GM23338 (cell line): ENCODE measurements around the gene RANBP1. TPM values are rescaled to one million over a fixed set of nuclear protein-coding genes. Genes with fewer than 3 reads are reported as not detected.

Source experiments
- ATAC-seq: fragments of 200-7000 bp; cut with Tn5 transposase; 3 replicates; pipeline ENCODE4 v1.9.1; 2020
- DNase-seq: peaks from one replicate; pipeline ENCODE4 v3.0.0-alpha.2; 2015; ENCODE audit warnings: low spot score
- H2AFZ ChIP-seq: fragments of 200-600 bp; sonication (generic); 2 replicates; pipeline ENCODE4 v1.8.0; 2016; ENCODE audit warnings: antibody characterized with exemption, mild to moderate bottlenecking, moderate library complexity
- H3F3A ChIP-seq: fragments of 200-600 bp; sonication (generic); replicated peaks from 2 replicates; pipeline ENCODE4 v1.8.0; 2017; ENCODE audit warnings: antibody characterized with exemption, mixed run types, low read depth
- H3K27ac ChIP-seq: fragments of 200-600 bp; sonication (generic); 2 replicates; pipeline ENCODE4 v1.6.1; 2016; ENCODE audit warnings: low read depth
- H3K27me3 ChIP-seq: fragments of 200-600 bp; sonication (generic); 2 replicates; pipeline ENCODE4 v1.8.0; 2016; ENCODE audit warnings: mild to moderate bottlenecking, mixed run types, moderate library complexity; ENCODE audit not compliant: insufficient read depth
- H3K36me3 ChIP-seq: fragments of 200-600 bp; sonication (generic); 2 replicates; pipeline ENCODE4 v1.8.0; 2016; ENCODE audit warnings: mild to moderate bottlenecking; ENCODE audit not compliant: insufficient read depth
- H3K4me1 ChIP-seq: fragments of 200-600 bp; sonication (generic); 2 replicates; pipeline ENCODE4 v1.8.0; 2016; ENCODE audit warnings: mild to moderate bottlenecking, moderate library complexity; ENCODE audit not compliant: insufficient read depth
- H3K4me2 ChIP-seq: fragments of 200-600 bp; sonication (generic); 2 replicates; pipeline ENCODE4 v1.7.1; 2017; ENCODE audit warnings: mixed run types
- H3K4me3 ChIP-seq: fragments of 200-600 bp; sonication (generic); 2 replicates; pipeline ENCODE4 v1.6.1; 2016; ENCODE audit warnings: mixed run types
- H3K79me2 ChIP-seq: fragments of 200-600 bp; sonication (generic); replicated peaks from 2 replicates; pipeline ENCODE4 v1.8.0; 2017; ENCODE audit warnings: mild to moderate bottlenecking; ENCODE audit not compliant: insufficient read depth
- H3K9me2 ChIP-seq: fragments of 200-600 bp; sonication (generic); 2 replicates; pipeline ENCODE4 v1.8.0; 2017; ENCODE audit not compliant: insufficient read depth
- H4K20me1 ChIP-seq: fragments of 200-600 bp; sonication (generic); replicated peaks from 2 replicates; pipeline ENCODE4 v1.8.0; 2017; ENCODE audit warnings: mild to moderate bottlenecking; ENCODE audit not compliant: insufficient read depth
- H3K27ac Mint-ChIP-seq: 2 replicates; pipeline ENCODE4 v1.8.0; 2020; ENCODE audit warnings: inconsistent platforms, mild to moderate bottlenecking, moderate library complexity, mixed read lengths
- H3K27me3 Mint-ChIP-seq: 3 replicates; pipeline ENCODE4 v1.8.0; 2022; ENCODE audit warnings: low read depth, mild to moderate bottlenecking, moderate library complexity, mixed read lengths, inconsistent platforms; ENCODE audit not compliant: insufficient read depth, poor library complexity
- H3K36me3 Mint-ChIP-seq: 3 replicates; pipeline ENCODE4 v1.8.0; 2021; ENCODE audit warnings: low read depth, mild to moderate bottlenecking, inconsistent platforms, moderate library complexity, mixed read lengths
- H3K4me1 Mint-ChIP-seq: 3 replicates; pipeline ENCODE4 v1.8.0; 2020; ENCODE audit warnings: mild to moderate bottlenecking, inconsistent platforms, mixed read lengths
- H3K4me3 Mint-ChIP-seq: 3 replicates; pipeline ENCODE4 v1.8.0; 2021; ENCODE audit warnings: moderate library complexity, mild to moderate bottlenecking, inconsistent platforms, mixed read lengths
- H3K9me3 Mint-ChIP-seq: 3 replicates; pipeline ENCODE4 v1.8.0; 2020; ENCODE audit warnings: moderate library complexity, mild to moderate bottlenecking, inconsistent platforms, mixed read lengths
- EZH2 ChIP-seq: fragments of 200-600 bp; sonication (generic); IDR thresholded peaks from one replicate; pipeline ENCODE4 v1.8.0; 2017; ENCODE audit warnings: antibody characterized with exemption, mild to moderate bottlenecking, low read depth; ENCODE audit not compliant: unreplicated experiment
- NANOG ChIP-seq: IDR thresholded peaks from 2 replicates; pipeline ENCODE4 v1.6.1; 2016; ENCODE audit warnings: antibody characterized with exemption, borderline replicate concordance
- POLR2AphosphoS5 ChIP-seq: IDR thresholded peaks from 2 replicates; pipeline ENCODE4 v1.6.1; 2016; ENCODE audit warnings: antibody characterized with exemption, low read depth
- STAT1 ChIP-seq: IDR thresholded peaks from one replicate; pipeline ENCODE4 v1.6.1; 2016; ENCODE audit warnings: antibody characterized with exemption; ENCODE audit not compliant: unreplicated experiment
- polyA plus RNA-seq: library from polyadenylated mRNA; unstranded; fragments of >200 nt; fragmentation: Nextera tagmentation; extraction: Ambion mirVana; gene quantifications from 2 replicates; pipeline ENCODE4 v1.2.1, GENCODE V29; 2016
- total RNA-seq: library from RNA; depleted of rRNA; stranded (reverse); fragments of >200 nt; shearing (Covaris generic); gene quantifications from 2 replicates; pipeline ENCODE4 v1.2.3, GENCODE V29; 2014
- TF ChIP-seq, protein P1 (sequence below): IDR thresholded peaks from one replicate; pipeline ENCODE4 v1.6.1; 2018; ENCODE audit warnings: antibody characterized with exemption; ENCODE audit not compliant: unreplicated experiment
- TF ChIP-seq, protein P2 (sequence below): IDR thresholded peaks from 2 replicates; pipeline ENCODE4 v1.6.1; 2016; ENCODE audit warnings: antibody characterized with exemption

The RANBP1 gene
- total and polyA plus RNA-seq, 2 experiments from 2014 or later, result 1,014 to 1,206 TPM

DNA sequence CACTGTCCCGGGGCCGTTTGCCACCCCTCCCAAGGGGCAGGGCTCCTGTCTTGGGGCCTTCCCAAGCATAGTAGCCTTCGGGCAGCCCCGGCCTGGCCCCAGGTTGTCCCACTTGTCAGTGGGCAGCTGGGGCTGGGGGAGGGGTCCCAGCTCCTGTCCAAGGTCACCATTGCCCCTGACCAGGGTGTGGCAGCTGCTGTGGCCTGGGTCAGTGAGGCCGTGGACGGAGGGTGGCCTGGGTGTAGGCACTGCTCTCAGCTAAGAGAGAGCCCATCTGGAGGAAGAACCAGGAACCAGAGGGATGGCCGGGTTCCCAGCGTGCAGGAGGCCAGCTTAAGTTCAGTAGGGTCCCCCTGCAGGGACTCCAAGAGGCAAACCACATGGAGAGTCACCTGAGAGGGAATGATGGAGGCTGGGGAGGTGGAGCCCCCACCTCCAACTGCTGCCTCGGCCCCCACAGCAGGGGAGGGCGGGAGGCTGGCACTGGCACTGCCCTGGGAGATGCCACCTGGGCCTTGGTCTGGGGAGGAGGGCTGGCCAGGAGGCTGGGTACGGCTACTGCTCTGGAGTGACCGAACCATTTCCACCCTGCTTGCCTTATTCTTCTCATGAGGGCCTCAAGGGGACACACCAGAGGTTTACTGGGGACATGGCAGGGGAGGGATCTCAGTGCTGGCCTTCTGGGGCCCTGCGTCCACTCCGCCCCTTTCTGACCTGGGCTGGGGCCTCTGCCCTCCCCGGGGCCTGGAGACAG, 41.7 kb downstream of the RANBP1 start (continued):
- TF ChIP-seq, protein P1, sequence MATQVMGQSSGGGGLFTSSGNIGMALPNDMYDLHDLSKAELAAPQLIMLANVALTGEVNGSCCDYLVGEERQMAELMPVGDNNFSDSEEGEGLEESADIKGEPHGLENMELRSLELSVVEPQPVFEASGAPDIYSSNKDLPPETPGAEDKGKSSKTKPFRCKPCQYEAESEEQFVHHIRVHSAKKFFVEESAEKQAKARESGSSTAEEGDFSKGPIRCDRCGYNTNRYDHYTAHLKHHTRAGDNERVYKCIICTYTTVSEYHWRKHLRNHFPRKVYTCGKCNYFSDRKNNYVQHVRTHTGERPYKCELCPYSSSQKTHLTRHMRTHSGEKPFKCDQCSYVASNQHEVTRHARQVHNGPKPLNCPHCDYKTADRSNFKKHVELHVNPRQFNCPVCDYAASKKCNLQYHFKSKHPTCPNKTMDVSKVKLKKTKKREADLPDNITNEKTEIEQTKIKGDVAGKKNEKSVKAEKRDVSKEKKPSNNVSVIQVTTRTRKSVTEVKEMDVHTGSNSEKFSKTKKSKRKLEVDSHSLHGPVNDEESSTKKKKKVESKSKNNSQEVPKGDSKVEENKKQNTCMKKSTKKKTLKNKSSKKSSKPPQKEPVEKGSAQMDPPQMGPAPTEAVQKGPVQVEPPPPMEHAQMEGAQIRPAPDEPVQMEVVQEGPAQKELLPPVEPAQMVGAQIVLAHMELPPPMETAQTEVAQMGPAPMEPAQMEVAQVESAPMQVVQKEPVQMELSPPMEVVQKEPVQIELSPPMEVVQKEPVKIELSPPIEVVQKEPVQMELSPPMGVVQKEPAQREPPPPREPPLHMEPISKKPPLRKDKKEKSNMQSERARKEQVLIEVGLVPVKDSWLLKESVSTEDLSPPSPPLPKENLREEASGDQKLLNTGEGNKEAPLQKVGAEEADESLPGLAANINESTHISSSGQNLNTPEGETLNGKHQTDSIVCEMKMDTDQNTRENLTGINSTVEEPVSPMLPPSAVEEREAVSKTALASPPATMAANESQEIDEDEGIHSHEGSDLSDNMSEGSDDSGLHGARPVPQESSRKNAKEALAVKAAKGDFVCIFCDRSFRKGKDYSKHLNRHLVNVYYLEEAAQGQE, result no peak
- TF ChIP-seq, protein P2, sequence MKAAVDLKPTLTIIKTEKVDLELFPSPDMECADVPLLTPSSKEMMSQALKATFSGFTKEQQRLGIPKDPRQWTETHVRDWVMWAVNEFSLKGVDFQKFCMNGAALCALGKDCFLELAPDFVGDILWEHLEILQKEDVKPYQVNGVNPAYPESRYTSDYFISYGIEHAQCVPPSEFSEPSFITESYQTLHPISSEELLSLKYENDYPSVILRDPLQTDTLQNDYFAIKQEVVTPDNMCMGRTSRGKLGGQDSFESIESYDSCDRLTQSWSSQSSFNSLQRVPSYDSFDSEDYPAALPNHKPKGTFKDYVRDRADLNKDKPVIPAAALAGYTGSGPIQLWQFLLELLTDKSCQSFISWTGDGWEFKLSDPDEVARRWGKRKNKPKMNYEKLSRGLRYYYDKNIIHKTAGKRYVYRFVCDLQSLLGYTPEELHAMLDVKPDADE, result no peak
- TF ChIP-seq STAT1 (no peak), EZH2 (no peak)

DNA sequence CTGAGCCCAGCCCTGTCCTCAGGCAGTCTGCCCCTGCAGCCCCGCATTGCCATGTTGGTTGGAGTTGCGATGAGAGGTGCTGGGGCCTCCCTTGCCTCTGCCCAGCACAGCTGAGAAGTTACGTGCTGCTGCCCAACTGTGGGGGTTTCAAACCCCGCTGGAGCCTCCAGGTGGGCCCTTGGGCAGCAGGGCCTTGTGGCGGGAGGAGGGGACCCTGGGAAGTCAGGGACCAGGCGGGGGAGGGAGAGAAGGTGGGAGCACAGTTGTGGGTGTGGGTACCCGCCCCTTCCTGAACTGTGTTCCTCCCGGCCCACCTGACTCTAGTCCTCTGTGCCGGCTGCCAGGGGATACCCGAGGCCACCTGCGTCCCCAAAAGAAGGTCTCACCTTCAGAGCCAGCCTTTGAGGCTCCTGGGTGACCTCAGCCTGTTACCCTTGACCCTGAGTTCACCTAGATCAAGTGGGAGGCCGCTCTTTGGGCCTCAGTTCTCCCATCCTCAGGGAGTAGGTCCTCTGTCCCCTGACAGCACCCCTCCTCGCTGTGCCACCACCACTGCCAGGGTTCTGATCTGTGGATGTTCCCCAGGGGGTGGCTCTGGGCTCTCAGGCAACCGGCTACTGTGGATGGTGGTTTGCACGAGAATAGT, 42.6 kb downstream of the RANBP1 start:
- Mint-ChIP-seq H3K4me3 (no peak overlapping the region), H3K27me3 (peaks cover 5% of the 10 kb centered on the region), H3K36me3 (no peaks in the 10 kb centered on the region), H3K4me1 (peaks cover 9% of the 10 kb centered on the region), H3K27ac (no peak overlapping the region; the same call in 1 of the 2 replicates), H3K9me3 (no peaks in the 10 kb centered on the region)
- ATAC-seq (no peak), DNase-seq (no peak)
- Histone ChIP-seq H3K4me3 (no peak overlapping the region), H3F3A (no peaks in the 10 kb centered on the region), H3K4me2 (no peak overlapping the region), H4K20me1 (no peaks in the 10 kb centered on the region), H3K27me3 (no peaks in the 10 kb centered on the region), H3K27ac (no peak overlapping the region), H3K4me1 (no peaks in the 10 kb centered on the region), H2AFZ (no peak overlapping the region; the same call in 1 of the 2 replicates), H3K36me3 (no peaks in the 10 kb centered on the region), H3K9me2 (no peaks in the 10 kb centered on the region), H3K79me2 (no peaks in the 10 kb centered on the region)
- TF ChIP-seq, protein P2, result no peak
- no peak for TF ChIP-seq POLR2AphosphoS5
- TF ChIP-seq NANOG, result no peak
